ENCODE results near the gene MOSMO. TPM values are rescaled to one million over a fixed set of nuclear protein-coding genes. Genes with fewer than 3 reads are reported as not detected.
"Not testable (repeated sequence)": the region's sequence is repeated elsewhere in the genome, so short reads cannot be mapped to it uniquely, and the experiment has no call there.

The MOSMO gene
- total RNA-seq, 1 experiment from 2014 or later: 12.4 TPM

DNA sequence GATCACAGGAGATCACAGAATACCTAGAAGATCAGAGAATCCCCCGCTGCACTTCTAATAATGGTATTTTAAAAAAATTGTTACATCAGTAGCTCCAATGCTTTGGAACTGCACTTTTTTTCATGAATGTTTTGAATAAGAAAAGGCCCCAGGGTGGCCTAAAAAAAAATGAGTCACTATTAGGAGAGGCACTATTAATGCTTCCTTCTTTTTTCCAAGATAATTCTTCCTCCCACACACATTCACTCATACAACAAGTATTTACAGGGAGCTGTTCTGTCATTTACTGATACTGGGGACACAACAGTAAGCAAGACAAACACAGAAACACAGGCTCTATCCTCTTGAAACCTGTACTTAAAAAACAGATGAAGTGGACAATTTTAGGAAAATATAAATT lies 6.3 kb upstream of the MOSMO start:
- Histone ChIP-seq H3K27ac (ENCODE audit: low read length) (peak overlapping the region; percentile 95), H3K4me3 (ENCODE audit: low read length) (peak overlapping the region; percentile 58; the same call in 1 of the 2 replicates)
- no TSS peak for BruUV-seq (replicated peaks)

DNA sequence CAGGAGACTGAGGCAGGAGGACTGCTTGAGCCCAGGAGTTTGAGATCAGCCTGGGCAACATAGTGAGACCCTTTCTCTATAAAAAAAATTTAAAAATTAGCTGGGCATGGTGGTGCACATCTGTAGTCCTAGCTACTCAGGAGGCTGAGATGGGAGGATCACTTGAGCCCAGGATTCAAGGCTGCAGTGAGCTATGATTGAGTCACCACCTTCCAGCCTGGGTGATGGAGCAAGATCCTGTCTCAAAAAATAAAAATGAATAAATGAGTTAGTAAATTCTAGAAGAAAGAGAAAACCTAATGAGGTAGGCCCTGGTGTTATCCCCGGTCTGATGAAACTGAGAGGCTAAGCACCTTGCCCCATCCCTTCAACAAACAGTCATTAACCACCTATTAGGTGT lies 5.9 kb upstream of the MOSMO start:
- H3K9me3 ChIP-seq (ENCODE audit: low read length); H3K27me3 ChIP-seq (ENCODE audit: low read length); H4K20me1 ChIP-seq (ENCODE audit: low read length); H3K9me2 ChIP-seq (replicated peaks; ENCODE audit: low read length); intact Hi-C loops (cut with micrococcal nuclease); H3F3A ChIP-seq (ENCODE audit: low read length, unreplicated experiment); H3K4me3 ChIP-seq (ENCODE audit: low read length); H3K36me3 ChIP-seq (ENCODE audit: low read depth, low read length); H2AFZ ChIP-seq (ENCODE audit: low read length): not testable (repeated sequence)
- peak overlapping the region; percentile 85; the same call in 1 of the 2 replicates for H3K4me2 ChIP-seq (ENCODE audit: low read length)
- peaks cover 12% of the 10 kb centered on the region for H3K79me2 ChIP-seq (ENCODE audit: low read length)
- peak overlapping the region; percentile 46 for H3K9ac ChIP-seq (ENCODE audit: low read length)
- ATAC-seq: peak; percentile 19; the same call in 1 of the 2 replicates
- POLR2A ChIA-PET (ENCODE audit: unreplicated experiment): interaction anchor here (0.8 kb wide), 1 partner anchor 25 kb away, joined by 3 read pairs; no protein-coding TSS in a partner anchor
- H3K4me1 ChIP-seq (ENCODE audit: insufficient read depth, low read length): peaks cover 34% of the 10 kb centered on the region
- peak; percentile 31 for DNase-seq
- CTCF ChIA-PET: interaction anchor here (0.6 to 2.8 kb wide), 5 partner anchors 72 to 189 kb away, joined by 3 to 32 read pairs (median 5); no protein-coding TSS in a partner anchor
- TSS peak; percentile 94 for BruUV-seq (replicated peaks)
- peak overlapping the region; percentile 95 for H3K27ac ChIP-seq (ENCODE audit: low read length)

More for the DNA sequence above, 6.3 kb upstream of the MOSMO start:
- Histone ChIP-seq H3K4me2 (ENCODE audit: low read length) (peak overlapping the region; percentile 85), H3K4me1 (ENCODE audit: insufficient read depth, low read length) (peaks cover 30% of the 10 kb centered on the region), H4K20me1 (ENCODE audit: low read length) (no peaks in the 10 kb centered on the region), H3K9ac (ENCODE audit: low read length) (peak overlapping the region; percentile 73), H3K27me3 (ENCODE audit: low read length) (no peaks in the 10 kb centered on the region), H3K36me3 (ENCODE audit: low read depth, low read length) (no peaks in the 10 kb centered on the region), H3F3A (ENCODE audit: low read length, unreplicated experiment) (no peaks in the 10 kb centered on the region), H3K9me2 (replicated peaks; ENCODE audit: low read length) (no peaks in the 10 kb centered on the region), H3K79me2 (ENCODE audit: low read length) (peaks cover 7% of the 10 kb centered on the region), H3K9me3 (ENCODE audit: low read length) (no peaks in the 10 kb centered on the region), H2AFZ (ENCODE audit: low read length) (peak overlapping the region; percentile 75)
- TF ChIP-seq EZH2 (IDR thresholded peaks at IDR 0.05; ENCODE audit: low read length, unreplicated experiment): no peak
- TF ChIP-seq, protein P1, sequence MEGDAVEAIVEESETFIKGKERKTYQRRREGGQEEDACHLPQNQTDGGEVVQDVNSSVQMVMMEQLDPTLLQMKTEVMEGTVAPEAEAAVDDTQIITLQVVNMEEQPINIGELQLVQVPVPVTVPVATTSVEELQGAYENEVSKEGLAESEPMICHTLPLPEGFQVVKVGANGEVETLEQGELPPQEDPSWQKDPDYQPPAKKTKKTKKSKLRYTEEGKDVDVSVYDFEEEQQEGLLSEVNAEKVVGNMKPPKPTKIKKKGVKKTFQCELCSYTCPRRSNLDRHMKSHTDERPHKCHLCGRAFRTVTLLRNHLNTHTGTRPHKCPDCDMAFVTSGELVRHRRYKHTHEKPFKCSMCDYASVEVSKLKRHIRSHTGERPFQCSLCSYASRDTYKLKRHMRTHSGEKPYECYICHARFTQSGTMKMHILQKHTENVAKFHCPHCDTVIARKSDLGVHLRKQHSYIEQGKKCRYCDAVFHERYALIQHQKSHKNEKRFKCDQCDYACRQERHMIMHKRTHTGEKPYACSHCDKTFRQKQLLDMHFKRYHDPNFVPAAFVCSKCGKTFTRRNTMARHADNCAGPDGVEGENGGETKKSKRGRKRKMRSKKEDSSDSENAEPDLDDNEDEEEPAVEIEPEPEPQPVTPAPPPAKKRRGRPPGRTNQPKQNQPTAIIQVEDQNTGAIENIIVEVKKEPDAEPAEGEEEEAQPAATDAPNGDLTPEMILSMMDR (conservative IDR thresholded peaks at IDR 0.05; ENCODE audit: low read depth, low read length): no peak
- no peak for TF ChIP-seq EZH2phosphoT487 (IDR thresholded peaks at IDR 0.05; ENCODE audit: borderline replicate concordance, low read length)
- intact Hi-C loops (cut with micrococcal nuclease): loop anchor here (1.0 to 2.0 kb wide), 3 partner anchors 76 to 187 kb away; no protein-coding TSS in a partner anchor
- CTCF ChIA-PET: interaction anchor here (0.6 to 2.8 kb wide), 5 partner anchors 72 to 190 kb away, joined by 3 to 32 read pairs (median 5); no protein-coding TSS in a partner anchor
- POLR2A ChIA-PET (ENCODE audit: unreplicated experiment): interaction anchor here (0.6 to 0.8 kb wide), 2 partner anchors 13 to 25 kb away, joined by 3 to 5 read pairs; no protein-coding TSS in a partner anchor
- peak; percentile 82 for DNase-seq
- peak; percentile 73 for ATAC-seq

DNA sequence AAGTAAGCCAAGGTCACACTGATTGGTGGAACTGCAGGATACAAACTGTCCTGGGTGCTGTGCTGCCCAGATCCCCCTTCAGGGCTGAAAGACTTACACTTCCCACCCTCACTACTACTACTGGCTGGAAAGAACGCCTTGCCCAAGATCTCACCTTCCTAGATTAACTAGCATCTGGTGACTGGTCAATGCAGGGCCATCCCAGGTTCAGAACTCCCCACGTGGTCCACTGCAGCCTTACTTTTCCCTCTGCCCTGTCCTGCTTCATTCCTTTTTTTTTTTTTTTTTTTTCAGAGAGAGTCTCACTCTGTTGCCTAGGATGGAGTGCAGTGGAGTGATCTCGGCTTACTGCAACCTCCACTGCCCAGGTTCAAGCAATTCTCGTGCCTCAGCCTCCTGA lies 4.7 kb upstream of the MOSMO start:
- Histone ChIP-seq H3K9me2 (replicated peaks; ENCODE audit: low read length) (no peaks in the 10 kb centered on the region), H3K4me2 (ENCODE audit: low read length) (no peak overlapping the region), H3K36me3 (ENCODE audit: low read depth, low read length) (no peaks in the 10 kb centered on the region), H3K9me3 (ENCODE audit: low read length) (no peaks in the 10 kb centered on the region), H3K4me3 (ENCODE audit: low read length) (no peak overlapping the region), H3K4me1 (ENCODE audit: insufficient read depth, low read length) (peaks cover 29% of the 10 kb centered on the region), H3F3A (ENCODE audit: low read length, unreplicated experiment) (no peaks in the 10 kb centered on the region), H4K20me1 (ENCODE audit: low read length) (no peaks in the 10 kb centered on the region), H3K9ac (ENCODE audit: low read length) (no peak overlapping the region), H2AFZ (ENCODE audit: low read length) (no peak overlapping the region), H3K27ac (ENCODE audit: low read length) (no peak overlapping the region), H3K27me3 (ENCODE audit: low read length) (no peaks in the 10 kb centered on the region), H3K79me2 (ENCODE audit: low read length) (peaks cover 20% of the 10 kb centered on the region)
- no TSS peak for BruUV-seq (replicated peaks)
- no peak for TF ChIP-seq EZH2phosphoT487 (IDR thresholded peaks at IDR 0.05; ENCODE audit: borderline replicate concordance, low read length)
- no peak for TF ChIP-seq EZH2 (IDR thresholded peaks at IDR 0.05; ENCODE audit: low read length, unreplicated experiment)
- TF ChIP-seq, protein P1 (conservative IDR thresholded peaks at IDR 0.05; ENCODE audit: low read depth, low read length): no peak
- intact Hi-C loops (cut with micrococcal nuclease): no loop called here
- no peak for ATAC-seq
- CTCF ChIA-PET: no interaction called here
- no peak for DNase-seq
- POLR2A ChIA-PET (ENCODE audit: unreplicated experiment): no interaction called here
